ENCODE measurements around the gene RHBDD3.

RHBDD3 gene

DNA sequence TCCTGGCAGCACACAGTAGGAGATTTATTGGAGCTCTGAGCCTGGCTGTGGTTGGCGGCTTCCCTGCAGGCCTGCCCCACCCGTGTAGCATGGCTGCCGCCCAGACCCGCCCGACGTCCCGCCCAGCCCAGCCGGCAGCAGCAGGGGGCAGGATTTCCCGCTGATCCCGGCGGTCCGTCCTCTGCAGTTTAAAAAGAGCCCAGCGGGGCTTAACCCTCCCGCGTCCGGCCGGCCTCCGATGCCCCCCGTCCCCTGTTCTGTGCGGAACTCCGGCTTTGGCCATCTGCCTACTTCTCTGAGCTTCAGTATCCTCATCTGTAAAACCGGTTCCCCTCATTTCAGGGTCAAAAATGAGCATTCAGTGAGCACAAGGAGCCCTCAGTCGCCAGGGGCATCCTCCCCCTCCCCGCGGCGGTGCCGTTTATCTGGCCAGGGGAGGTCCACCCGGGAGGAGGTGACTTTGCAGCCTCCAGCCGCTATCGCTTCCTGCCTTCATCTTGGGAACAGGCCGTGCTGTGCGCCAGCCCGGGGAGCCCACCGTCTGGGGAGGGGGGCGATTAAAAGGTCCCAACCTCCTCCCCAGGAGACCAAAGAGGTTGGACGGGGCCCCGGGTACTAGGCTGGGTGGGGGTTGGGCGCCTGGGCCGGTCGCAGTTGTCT is 38.5 kb upstream of the RHBDD3 start, which contains the start of gene GAS2L1:
GAS2L1 (plus strand) TSS at position 476 of the 660 bp plus-strand sequence. CDS start 1,456 bp downstream, outside the sequence.
- peak; percentile 26 to 35 for DNase-seq

DNA sequence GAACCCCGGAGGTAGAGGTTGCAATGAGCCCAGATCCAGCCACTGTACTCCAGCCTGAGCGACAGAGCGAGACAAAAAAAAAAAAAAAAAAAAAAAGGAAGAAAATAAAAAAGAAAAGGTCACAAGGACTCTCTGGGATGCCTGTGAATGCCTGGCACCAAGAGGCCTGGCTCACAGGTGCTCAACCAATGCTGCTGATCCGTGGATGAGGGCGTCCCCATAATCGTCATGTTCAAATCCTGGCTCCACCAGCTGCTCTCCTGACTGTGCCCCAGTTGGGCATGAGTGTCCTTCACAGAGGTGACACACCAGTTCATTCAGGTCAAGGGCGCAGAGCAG is 38.0 kb upstream of the RHBDD3 start:
- DNase-seq, result no peak

GRCh38 chr22:29302681-29303465 is 35.1 kb upstream of the RHBDD3 start:
- no peak for DNase-seq

DNA sequence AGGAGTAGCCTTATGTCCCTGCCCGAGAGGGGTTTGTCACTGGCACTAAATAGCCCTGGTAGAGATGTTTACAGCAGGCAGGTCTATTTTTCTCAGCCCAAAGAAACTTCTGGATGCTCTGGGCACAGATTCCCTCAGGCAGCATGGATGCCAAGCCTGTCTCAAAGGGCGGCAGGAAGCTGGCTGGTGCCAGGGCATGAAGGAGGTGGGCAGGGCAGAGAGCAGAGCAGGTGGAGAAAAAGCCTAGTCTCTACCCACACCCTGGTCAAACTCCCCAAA is 34.6 kb upstream of the RHBDD3 start:
- no peak for DNase-seq

GRCh38 chr22:29301716-29302401 is 34.1 kb upstream of the RHBDD3 start:
- no peak for DNase-seq

DNA sequence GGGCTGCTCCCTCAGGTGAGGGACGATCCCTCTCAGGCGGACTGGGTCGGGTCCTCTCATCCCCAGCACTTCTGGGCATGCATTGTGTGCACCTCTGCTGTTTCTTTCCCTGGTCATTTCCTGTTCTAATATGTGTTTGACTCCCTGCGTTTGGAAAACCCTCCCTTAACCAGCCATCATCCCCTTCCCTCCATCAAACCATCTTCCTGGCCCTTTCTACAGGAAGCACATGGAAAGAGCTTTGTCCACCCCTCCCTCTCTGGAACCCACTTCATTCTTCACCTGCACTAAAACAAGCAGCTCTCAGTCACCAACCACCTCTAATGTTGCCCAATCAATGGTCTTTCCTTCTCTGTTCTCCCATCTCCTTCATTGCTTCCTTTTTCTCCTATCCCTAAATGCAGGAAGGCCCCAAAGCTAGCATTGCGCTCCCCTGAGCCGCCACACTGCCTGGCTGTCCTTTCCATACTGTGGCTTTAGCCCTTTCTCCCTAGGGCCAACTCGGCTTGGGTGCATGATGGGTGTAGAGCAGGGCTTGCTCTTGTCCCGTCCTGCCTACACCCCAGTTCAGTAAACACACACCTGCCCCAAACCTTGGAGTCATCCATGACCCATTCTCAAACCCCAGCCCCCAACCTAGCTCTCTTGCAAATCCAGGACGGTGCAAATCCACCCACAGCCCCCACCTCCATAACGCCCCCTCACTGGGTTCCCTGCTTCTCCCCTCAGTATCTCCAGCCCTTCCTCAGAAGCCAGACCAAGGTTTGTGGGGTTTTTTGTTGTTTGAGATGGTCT is 33.2 kb upstream of the RHBDD3 start:
- no peak for DNase-seq

DNA sequence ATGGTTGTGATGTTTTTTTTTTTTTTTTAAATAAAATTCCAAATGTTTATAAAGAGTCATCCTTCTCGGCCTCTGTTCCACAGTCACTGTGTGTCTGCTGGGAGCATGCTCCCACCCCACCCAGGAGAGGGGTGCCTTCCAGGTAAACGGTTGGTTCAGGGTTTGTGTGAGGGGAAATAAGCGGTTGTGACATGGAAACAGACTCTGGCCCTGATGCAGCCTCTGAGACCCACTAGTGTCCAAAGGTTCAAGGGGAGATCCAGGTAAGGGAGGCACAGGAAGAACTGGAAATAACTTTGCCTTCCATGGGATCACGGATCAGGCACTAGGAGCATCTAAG is 32.7 kb upstream of the RHBDD3 start:
- DNase-seq, result no peak

GRCh38 chr22:29299136-29299900 is 31.5 kb upstream of the RHBDD3 start:
- DNase-seq, result no peak

GRCh38 chr22:29298641-29299040 is 30.9 kb upstream of the RHBDD3 start:
- DNase-seq, result no peak

DNA sequence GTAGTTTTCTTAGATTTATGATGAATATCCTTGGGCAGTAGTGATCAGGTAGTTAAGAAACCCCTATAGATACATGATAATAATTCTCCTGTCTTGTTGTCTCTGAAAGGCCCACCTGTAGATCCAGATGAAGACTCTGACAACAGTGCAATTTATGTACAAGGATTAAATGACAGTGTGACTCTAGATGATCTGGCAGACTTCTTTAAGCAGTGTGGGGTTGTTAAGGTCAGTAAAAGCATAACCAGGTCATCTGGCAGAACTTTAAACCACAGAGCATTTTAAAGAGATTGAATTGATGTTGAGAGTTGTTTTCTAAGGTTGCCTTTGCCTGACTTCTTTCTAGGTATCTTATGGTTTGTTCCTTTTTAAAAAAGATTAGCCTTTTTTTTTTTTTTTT is 24.6 kb upstream of the RHBDD3 start:
- DNase-seq, result no peak

- no peak for DNase-seq
These were observed 23.4 kb upstream of the RHBDD3 start for GRCh38 chr22:29291215-29291614.

DNA sequence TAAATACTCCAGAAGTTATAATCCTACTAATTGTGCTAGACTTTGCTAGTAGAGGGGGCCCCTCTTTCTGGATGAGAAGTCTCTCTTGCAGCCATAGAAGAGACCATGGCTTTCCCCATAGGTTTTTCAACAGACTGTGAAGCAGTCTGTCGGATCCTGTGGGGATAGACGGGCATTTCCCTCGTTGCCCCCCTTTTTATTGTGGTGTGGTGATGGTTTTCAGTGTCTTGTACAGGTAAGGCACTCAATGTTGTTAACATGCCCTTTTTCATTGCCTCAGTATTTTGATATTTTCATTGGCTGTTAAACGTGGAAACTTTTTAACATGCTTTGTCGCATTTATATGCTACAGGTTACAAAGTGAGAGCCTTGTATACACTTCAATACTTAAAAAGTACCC is 22.3 kb upstream of the RHBDD3 start:
- DNase-seq, result no peak

- no peak for DNase-seq
These were observed 21.1 kb upstream of the RHBDD3 start for GRCh38 chr22:29288837-29289236.

- DNase-seq, result no peak
These were observed 16.4 kb upstream of the RHBDD3 start for GRCh38 chr22:29284196-29284595.

DNA sequence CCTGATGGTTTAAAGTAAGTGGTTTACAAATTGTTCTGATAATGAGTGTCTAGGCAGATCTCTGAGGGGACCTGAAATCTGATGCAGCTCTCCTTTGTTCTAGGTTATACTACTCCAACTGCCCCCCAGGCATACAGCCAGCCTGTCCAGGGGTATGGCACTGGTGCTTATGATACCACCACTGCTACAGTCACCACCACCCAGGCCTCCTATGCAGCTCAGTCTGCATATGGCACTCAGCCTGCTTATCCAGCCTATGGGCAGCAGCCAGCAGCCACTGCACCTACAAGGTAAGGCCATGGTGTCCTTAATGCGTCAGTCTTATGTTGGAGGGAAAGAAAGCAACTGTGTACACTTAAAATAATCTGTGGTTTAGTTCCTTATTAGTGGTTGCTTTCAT is 10.1 kb upstream of the RHBDD3 start:
- no peak for DNase-seq

DNA sequence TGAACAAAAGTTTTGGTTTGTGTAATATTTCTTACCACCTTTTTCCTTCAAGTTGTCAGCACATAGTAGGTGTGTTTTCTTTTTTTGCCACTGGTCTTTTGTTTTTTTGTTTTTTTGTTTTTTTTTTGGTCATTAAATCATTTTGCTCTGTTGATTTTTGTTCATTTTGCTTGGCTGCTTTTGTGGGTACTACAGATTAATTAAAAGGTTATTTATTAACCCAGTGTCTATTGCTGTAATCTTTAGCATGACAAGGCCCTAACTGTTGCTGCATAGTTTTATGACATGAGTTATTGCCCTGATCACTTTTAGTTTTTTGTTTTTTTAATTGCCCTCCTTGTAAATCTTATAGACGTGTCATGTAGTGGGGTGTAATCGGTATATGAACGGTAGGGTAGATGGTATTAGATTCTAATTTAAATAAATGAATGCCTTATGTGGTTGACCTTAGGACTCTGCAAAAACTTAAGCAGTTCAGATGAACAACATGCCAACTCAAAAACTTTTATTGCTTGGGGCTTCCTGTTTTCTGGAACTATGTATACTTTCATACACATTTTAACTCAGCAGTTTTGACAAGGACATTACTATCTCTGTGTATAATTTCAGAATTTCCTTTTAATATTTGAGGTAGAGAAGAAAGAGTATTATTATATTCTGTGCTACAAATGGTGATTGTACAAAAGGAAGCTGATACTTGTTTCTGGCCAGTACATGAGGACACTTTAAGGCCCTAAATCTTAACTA is 8.2 kb upstream of the RHBDD3 start:
- no peak for DNase-seq

GRCh38 chr22:29275167-29275566 is 7.4 kb upstream of the RHBDD3 start:
- DNase-seq, result no peak

GRCh38 chr22:29272624-29273023 is 4.8 kb upstream of the RHBDD3 start:
- DNase-seq, result no peak

DNA sequence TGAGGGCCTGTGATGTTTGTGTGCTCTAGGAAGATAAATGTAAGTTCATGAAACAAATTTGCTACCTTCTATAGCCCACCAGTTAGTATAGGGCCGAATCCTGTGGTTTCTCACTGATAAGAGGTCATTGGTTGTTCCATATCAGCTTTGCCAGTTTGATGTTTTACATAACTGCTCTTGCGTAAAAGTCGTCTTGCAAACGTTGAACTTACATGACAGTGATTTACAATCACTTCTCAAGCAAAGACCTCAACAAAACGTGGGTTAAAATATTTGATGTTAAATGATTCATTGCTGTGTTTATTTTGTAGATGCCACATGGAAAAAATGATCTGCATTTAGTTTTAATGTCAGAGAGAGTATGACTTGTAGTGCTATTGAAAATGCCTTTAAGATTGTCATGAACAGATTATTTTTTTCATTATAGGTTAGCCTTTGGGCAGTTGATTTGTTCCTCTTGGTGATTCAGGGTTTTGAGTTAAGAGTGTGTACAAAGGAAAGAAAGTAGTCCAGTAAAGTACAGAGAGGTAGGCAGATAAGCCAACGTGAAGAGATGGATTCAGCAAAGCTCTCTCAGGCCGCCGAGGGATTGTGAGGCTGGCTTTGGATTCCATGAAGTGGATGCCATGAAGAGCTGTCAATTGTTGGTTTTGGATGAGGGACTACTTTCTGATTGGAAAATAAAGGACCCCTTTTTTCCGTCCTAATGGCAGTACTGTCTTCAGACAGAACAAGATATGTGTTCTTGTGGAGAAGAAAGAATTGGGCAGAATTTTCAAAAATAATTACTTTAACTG is 2.9 kb upstream of the RHBDD3 start:
- no peak for DNase-seq

- DNase-seq, result no peak
These were observed 2.1 kb upstream of the RHBDD3 start for GRCh38 chr22:29269731-29270474.

DNA sequence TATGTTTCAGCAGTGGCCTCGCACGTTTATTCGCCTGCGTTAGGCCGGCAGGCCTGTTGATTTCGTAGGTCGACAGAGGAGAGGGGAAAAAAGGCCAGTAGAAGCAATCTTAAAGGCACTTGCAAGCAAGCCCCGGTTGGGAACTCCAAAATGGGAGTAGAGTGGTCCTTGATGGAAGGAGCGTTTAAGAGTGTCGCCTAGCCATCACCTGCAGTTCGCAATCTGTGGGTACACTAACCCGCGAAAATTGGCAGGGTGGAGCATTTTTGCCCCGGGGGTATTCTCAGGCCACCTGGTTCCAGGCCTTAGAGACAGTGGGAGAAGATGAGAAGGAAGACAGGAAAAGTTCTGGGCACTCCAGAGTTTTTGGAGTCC is 1.4 kb upstream of the RHBDD3 start:
- DNase-seq, result no peak

Measured in NCI-H187 (cell line).